ENCODE measurements around the gene SLC6A11.

- TF ChIP-seq JUN (IDR thresholded peaks at IDR 0.05) (no peak), REST (IDR thresholded peaks at IDR 0.05) (no peak), CTCF (IDR thresholded peaks at IDR 0.05) (no peak), ZSCAN20 (CRISPR knock-in tag; IDR thresholded peaks at IDR 0.05) (no peak), EP300 (IDR thresholded peaks at IDR 0.05) (no peak), POLR2A (IDR thresholded peaks at IDR 0.05; ENCODE audit: low read length) (no peak), ESRRA (IDR thresholded peaks at IDR 0.05; ENCODE audit: borderline replicate concordance, low read length) (no peak), FOSL2 (IDR thresholded peaks at IDR 0.05) (no peak), FOSL2 (CRISPR knock-in tag; IDR thresholded peaks at IDR 0.05) (no peak)
Measured at GRCh38 chr3:10858091-10858490, 42.1 kb downstream of the SLC6A11 start.
